ENCODE measurements around the gene SIK1. TPM values are rescaled to one million over a fixed set of nuclear protein-coding genes. Genes with fewer than 3 reads are reported as not detected.
A peak's percentile ranks its signal among the peaks of the same experiment; 100 is the strongest.
"Not testable (repeated sequence)": the region's sequence is repeated elsewhere in the genome, so short reads cannot be mapped to it uniquely, and the experiment has no call there.

Gene SIK1
- total RNA-seq, 1 donor from 2014 or later, result 12.5 TPM

DNA sequence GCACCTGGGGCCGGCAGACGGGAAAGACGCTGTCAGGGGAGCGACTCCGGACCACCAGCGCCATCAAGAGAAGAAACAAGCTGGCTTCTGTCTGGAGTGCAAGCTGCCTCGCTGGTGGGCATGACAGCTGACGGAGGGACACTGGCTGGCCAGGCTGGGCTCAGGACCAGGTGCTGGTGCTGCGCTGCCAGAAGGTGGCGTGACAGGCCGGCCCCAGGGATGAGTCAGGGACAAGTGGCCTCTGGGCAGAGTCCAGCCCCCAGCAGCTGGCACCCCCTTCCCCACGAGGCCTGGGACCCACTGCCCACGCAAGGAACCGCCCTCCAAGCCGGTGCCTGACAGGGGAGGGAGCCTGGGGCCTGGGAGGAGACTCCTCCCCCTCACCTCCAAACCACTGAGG, 7.5 kb downstream of the SIK1 start:
- H3K27me3 Mint-ChIP-seq, H3K4me3 Mint-ChIP-seq: not testable (repeated sequence)

DNA sequence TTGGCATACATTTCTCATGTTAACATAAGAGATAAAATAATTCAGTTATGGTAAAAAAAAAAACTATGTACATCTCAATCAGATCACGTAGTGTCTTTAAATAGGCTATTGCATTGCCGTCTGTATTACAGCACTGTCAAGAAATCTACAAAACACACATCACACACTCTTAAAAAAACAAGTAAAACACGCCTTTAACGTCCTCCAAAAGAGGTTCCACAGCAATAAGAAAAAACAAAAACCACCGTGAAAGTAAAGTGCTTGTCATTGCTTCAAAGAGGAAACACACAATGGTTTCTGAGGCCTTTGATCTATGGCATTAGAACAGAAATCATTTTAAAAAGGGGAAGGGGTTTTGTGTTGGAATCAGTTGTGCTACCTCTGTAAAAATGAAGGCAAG, 12.4 kb downstream of the SIK1 start:
- H3K27ac Mint-ChIP-seq, result not testable (repeated sequence)

More for the DNA sequence above, 7.5 kb downstream of the SIK1 start:
- H3K27ac Mint-ChIP-seq; intact Hi-C loops (cut with micrococcal nuclease); H3K9me3 Mint-ChIP-seq; DNase-seq; H3K36me3 Mint-ChIP-seq (ENCODE audit: low read depth); H3K4me1 Mint-ChIP-seq: not testable (repeated sequence)

DNA sequence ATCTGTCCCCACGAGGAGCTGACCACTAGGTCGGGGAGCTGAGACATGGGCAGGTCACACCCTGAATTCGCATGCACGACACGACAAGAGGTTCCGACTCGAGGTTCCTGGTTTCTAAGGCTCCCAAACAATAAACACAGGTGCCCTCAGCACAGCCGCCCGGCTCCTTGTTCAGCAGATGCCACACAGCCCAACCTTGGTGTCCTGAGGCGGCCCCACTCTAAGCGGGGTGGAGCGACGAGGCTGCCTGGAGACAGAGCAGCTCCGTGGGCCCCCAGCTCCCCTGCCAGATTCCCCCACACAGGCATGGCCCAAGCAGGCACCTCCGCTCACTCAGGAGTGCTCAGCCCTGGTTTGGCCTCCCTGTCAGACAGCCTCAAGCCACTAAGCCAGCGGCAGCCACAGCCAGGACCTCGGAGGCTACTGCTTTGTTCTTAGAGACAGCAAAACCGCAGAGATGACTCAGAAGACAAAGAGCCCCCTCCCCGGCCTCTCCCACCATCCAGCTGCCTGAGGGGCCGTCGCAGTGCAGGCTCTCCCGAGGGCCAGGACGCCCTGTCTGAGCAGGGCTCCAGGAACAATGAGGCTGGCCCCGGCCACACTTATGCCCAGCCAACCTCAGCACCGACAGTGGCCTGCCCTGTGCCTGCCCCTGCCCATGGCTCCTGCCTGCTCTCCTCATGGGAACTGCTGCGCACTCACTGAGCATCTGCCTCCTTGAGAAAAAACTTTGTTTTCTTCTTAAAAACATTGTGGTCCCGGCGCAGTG, 14.7 kb downstream of the SIK1 start:
- DNase-seq; H3K9me3 Mint-ChIP-seq; H3K4me3 Mint-ChIP-seq; H3K27me3 Mint-ChIP-seq; H3K27ac Mint-ChIP-seq; H3K36me3 Mint-ChIP-seq (ENCODE audit: low read depth); intact Hi-C loops (cut with micrococcal nuclease); H3K4me1 Mint-ChIP-seq: not testable (repeated sequence)

More for the DNA sequence above, 12.4 kb downstream of the SIK1 start:
- intact Hi-C loops (cut with micrococcal nuclease); H3K27me3 Mint-ChIP-seq; H3K4me1 Mint-ChIP-seq; H3K36me3 Mint-ChIP-seq (ENCODE audit: low read depth); H3K4me3 Mint-ChIP-seq; H3K9me3 Mint-ChIP-seq: not testable (repeated sequence)
- DNase-seq, result peak; percentile 28

DNA sequence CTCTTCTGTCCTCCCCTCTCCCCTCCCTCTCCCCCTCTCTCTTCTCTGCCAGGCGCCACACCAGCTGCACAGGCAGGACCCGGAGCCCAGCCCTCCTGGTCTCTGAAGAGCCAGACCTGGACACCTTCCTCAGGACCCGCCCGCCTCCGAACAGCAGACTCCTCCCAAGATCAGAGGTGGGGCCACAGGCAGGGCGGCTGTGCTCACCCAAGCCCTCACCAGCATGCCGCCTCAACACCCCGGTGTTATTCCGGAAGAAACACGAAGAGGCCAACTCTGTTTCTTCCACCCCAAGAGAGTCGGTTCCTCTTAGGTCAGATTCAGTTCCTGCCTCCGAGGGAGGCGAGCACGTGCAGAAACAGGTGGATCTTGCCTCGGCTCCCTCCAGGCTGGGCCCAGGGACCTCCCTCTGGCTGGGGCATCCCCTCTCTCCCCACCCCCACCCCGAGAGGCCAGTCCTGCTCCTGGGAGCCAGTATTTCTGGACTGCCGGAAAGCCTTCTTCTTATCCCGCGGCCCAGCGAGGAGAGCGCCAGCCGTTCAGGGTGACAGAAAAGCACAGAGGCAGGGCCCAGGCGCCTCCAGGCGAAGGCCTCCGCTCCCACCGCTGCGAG, 16.4 kb downstream of the SIK1 start:
- H3K27me3 Mint-ChIP-seq; H3K4me1 Mint-ChIP-seq; H3K36me3 Mint-ChIP-seq (ENCODE audit: low read depth); H3K4me3 Mint-ChIP-seq; DNase-seq; H3K9me3 Mint-ChIP-seq; H3K27ac Mint-ChIP-seq; intact Hi-C loops (cut with micrococcal nuclease): not testable (repeated sequence)

DNA sequence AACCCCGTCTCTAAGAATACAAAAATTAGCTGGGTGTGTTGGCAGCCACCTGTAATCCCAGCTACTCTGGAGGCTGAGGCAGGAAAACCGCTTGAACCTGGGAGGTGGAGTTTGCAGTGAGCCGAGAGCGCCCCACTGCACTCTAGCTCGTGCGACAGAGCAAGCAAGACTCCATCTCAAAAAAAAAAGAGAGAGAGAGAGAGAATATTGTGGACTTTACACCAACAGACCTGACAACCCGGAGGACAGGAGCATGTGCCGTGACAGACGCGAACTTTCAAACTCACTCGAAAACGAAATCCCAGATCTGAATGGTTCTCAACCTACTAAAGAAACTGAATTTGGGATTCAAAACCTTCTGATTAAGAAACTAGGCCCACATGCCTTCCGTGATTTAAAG, 19.8 kb downstream of the SIK1 start:
- H3K27ac Mint-ChIP-seq; H3K9me3 Mint-ChIP-seq; H3K4me3 Mint-ChIP-seq; DNase-seq; H3K36me3 Mint-ChIP-seq (ENCODE audit: low read depth); intact Hi-C loops (cut with micrococcal nuclease); H3K27me3 Mint-ChIP-seq; H3K4me1 Mint-ChIP-seq: not testable (repeated sequence)

DNA sequence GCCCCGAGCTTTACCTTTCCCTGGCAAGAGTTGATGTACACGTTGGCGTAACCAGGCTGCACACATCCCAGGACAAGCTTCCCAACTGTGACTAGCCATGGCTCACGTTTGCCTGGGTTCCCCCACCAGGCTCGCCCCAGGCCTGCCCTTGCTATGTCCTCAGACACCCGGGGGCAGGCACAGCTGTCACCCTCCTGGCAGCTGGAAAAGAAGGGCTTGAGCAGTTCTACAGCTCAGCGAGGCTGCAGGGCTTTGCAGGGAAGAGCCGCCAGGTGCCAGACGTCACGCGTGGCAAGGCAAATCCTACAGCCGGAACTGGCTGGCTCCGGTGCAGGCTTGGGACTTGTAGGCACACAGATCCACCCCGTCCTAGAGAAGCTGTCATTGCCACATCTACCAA, 22.5 kb downstream of the SIK1 start:
- H3K9me3 Mint-ChIP-seq; H3K36me3 Mint-ChIP-seq (ENCODE audit: low read depth); DNase-seq; intact Hi-C loops (cut with micrococcal nuclease); H3K4me3 Mint-ChIP-seq; H3K27ac Mint-ChIP-seq; H3K4me1 Mint-ChIP-seq; H3K27me3 Mint-ChIP-seq: not testable (repeated sequence)

DNA sequence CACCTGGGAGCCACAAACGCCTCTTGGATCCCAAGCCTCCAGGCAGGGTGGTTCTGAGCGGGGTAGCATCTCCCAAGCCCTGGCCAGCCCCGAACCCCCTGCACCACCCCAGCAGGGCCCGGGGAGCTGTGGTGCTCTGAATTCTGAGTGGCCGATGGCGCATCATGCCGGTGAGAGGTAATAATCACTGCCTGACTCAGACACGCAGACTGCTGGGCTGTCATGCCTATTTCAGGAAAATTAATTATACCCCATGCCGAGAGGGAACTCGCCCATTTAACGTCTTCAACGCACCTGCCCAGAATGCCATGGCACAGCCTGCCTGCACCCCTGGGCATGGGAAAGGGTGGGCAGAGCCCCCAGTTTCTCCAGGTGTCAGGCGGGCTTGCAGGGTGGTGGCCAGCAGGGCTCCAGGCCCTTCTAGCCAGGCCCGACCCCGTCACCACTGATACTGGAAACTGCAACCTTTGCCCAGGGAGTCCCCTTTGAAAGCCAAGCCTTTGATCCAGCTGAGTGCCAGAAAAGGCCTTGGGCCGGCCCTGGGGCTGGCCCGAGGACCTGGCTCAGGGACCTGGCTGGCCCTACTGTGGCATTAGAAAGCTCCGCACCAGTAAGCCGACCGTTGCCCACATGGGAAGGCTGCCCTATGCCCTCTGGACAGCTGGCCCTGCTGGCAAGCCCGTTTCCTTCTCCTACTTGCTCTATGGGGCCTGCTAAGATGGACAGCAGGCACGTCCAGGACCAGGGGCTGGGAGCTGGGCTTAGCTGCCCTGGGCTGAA, 23.1 kb downstream of the SIK1 start:
- intact Hi-C loops (cut with micrococcal nuclease); H3K4me1 Mint-ChIP-seq; H3K27ac Mint-ChIP-seq; H3K27me3 Mint-ChIP-seq; H3K9me3 Mint-ChIP-seq; H3K4me3 Mint-ChIP-seq; H3K36me3 Mint-ChIP-seq (ENCODE audit: low read depth): not testable (repeated sequence)
- DNase-seq, result peak; percentile 8

DNA sequence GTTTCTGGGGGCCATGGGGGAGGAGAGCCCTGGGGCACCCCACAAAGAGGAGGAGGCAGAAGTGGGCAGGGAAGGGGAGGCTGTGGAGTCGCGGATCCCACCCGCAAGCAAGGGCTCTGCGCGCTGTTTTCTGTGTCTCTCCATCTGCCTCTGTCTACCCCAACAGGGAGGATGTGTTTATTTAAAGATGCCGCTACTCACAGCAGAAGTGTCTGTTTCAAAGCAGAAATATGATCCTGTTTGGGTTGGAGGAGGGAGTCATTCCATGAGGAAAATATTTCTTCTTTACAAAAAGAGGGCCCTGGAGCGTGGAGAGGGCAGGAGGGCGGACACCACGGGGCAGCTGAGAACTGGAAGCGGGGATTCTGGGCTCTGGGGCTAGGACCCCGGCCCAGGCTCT, 25.8 kb downstream of the SIK1 start:
- H3K27ac Mint-ChIP-seq; H3K9me3 Mint-ChIP-seq; H3K27me3 Mint-ChIP-seq; DNase-seq; H3K4me1 Mint-ChIP-seq; H3K4me3 Mint-ChIP-seq; H3K36me3 Mint-ChIP-seq (ENCODE audit: low read depth); intact Hi-C loops (cut with micrococcal nuclease): not testable (repeated sequence)

DNA sequence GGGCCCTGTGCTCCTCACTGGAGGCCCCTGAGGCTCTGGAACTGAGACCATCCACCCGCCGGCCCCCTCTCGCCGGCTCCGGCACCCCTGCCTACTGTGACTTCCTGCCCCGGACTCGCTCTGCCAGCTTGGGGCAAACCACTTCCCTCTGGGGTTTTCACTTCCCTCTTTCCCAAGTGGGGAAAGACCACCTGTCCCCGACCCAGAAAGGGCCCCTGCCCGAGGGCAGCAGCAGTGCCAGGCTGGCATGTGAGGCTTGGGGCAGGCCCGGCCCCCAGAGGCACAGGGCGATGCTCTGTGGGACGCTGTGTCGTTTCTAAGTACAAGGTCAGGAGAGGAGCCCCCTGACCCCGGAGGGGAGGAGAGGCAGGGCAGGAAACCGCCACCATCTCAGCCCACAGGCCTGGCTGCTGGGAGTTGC, 27.3 kb downstream of the SIK1 start:
- H3K27ac Mint-ChIP-seq; intact Hi-C loops (cut with micrococcal nuclease); H3K4me3 Mint-ChIP-seq; H3K9me3 Mint-ChIP-seq; H3K36me3 Mint-ChIP-seq (ENCODE audit: low read depth); DNase-seq; H3K4me1 Mint-ChIP-seq; H3K27me3 Mint-ChIP-seq: not testable (repeated sequence)

DNA sequence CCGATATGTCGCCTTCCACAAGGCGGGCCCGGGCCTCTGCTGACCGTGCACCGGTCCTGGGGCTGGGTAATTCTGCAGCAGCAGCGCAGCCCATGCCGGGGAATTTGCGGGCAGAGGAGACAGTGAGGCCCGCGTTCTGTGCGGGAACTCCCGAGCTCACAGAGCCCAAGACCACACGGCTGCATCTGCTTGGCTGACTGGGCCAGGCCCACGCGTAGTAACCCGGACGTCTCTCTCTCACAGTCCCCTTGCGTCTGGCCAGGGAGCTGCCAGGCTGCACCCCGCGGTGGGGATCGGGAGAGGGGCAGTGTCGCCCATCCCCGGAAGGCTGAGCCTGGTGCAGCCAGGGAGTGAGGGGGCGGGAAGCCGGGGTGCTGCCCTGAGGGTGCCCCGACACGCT, 27.8 kb downstream of the SIK1 start:
- H3K36me3 Mint-ChIP-seq (ENCODE audit: low read depth); H3K27me3 Mint-ChIP-seq; H3K27ac Mint-ChIP-seq; intact Hi-C loops (cut with micrococcal nuclease); H3K4me1 Mint-ChIP-seq; DNase-seq; H3K4me3 Mint-ChIP-seq; H3K9me3 Mint-ChIP-seq: not testable (repeated sequence)

DNA sequence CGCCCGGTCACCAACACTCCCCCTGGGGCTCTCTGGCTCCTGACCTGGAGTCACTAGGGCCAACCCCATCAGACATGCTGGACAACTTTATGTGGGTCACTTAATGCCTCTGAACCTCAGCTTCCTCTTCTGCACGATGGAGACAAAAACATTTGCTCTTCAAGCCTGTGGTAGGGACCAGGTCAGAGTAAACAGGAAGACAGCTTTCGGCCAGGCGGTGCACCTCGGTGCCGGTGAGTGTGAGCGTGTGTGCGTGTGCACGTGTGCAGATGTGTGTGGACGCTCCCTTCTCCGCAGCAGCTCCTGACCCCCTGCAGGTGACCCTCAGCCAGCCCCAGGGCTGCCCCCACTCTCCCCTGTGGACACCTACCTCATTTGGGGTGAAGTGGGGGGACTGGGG, 28.4 kb downstream of the SIK1 start:
- H3K36me3 Mint-ChIP-seq (ENCODE audit: low read depth); intact Hi-C loops (cut with micrococcal nuclease): not testable (repeated sequence)

DNA sequence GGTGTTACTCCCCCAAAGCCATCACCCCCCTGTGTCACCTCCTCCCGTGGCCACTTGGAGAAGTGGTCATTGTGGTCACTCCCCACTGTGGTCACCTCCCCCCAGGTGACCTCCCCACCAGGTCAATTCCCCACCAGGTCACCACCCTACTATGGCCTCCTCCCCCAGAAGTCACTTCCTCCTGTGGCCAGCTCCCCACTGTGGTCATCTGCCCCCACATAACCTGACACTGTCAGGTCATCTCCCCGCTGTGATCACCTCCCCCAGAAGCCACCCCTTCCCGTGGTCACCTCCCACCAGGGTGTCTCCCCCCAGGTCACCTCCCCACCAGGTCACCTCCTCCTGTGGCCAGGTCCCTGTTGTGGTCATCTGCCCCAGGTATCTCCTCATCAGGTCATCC, 28.9 kb downstream of the SIK1 start:
- intact Hi-C loops (cut with micrococcal nuclease); H3K9me3 Mint-ChIP-seq; H3K4me1 Mint-ChIP-seq: not testable (repeated sequence)

More for the DNA sequence above, 28.4 kb downstream of the SIK1 start:
- H3K27ac Mint-ChIP-seq, H3K4me3 Mint-ChIP-seq, DNase-seq, H3K27me3 Mint-ChIP-seq, H3K4me1 Mint-ChIP-seq, H3K9me3 Mint-ChIP-seq: not testable (repeated sequence)

DNA sequence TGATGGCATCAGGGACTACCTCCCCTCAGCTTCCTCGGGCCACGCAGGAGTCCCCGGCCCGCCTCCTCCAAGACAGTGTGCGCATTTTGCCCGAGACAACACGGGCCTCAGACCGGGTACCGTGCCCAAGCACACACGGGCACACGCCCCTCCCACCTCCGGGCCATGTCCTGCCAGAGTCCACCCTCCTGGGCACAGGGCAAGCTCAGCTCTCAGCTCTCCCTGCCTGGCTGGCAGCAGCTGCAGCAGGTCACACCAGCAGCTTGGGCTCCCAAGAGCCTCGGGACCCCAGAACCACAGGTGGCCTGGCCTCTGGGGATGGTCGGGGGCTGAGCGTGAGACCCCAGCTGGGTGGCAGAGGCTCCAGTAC, 29.5 kb downstream of the SIK1 start:
- DNase-seq; H3K27me3 Mint-ChIP-seq; H3K36me3 Mint-ChIP-seq (ENCODE audit: low read depth); intact Hi-C loops (cut with micrococcal nuclease); H3K4me3 Mint-ChIP-seq; H3K4me1 Mint-ChIP-seq; H3K27ac Mint-ChIP-seq; H3K9me3 Mint-ChIP-seq: not testable (repeated sequence)

More for the DNA sequence above, 28.9 kb downstream of the SIK1 start:
- not testable (repeated sequence) for H3K27me3 Mint-ChIP-seq; H3K4me3 Mint-ChIP-seq; DNase-seq; H3K27ac Mint-ChIP-seq; H3K36me3 Mint-ChIP-seq (ENCODE audit: low read depth)

DNA sequence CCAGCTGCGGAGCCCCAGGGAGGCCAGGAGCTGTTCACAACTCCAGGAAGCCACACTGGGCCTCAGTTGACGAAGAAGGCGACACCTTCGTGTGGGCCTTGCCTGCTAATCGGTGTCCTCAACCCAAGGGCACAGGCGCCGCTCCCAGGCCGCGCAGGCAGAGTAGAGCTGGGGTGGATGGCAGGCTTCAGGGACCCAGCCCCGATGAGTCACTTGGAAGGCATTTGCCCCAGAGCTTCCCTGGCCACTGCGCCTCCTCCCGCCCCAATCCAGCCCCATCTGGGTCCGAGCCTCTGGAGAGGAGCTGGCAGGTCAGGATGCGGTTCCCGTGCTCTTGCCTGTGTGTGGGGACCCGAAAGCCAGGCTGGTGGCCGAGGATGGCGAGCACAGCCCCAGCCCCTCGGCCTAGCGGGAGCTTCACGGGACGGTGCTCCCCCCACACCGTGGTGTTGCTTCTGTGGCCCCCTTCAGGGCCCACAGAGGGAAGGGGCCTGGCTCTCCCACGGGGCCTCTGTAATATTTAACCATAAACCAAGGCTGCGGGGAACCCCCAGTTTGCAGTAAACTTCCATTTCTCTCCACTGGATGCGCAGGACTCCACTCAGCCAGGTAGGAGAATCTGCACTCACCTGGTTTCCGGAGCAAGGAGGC, 30.0 kb downstream of the SIK1 start:
- intact Hi-C loops (cut with micrococcal nuclease); H3K9me3 Mint-ChIP-seq; H3K27ac Mint-ChIP-seq; H3K27me3 Mint-ChIP-seq; H3K36me3 Mint-ChIP-seq (ENCODE audit: low read depth); H3K4me1 Mint-ChIP-seq; H3K4me3 Mint-ChIP-seq; DNase-seq: not testable (repeated sequence)
